Mucosa of descending colon (tissue), 3 donors: ENCODE results near the gene PTGIS. TPM values are rescaled to one million over a fixed set of nuclear protein-coding genes. Genes with fewer than 3 reads are reported as not detected.

Experiments
- ATAC-seq: fragments of 200-7000 bp; cut with Tn5 transposase; one replicate; pipeline ENCODE4 v1.9.1; 2020; ENCODE audit warnings: mild to moderate bottlenecking, moderate library complexity
- DNase-seq, 3 donors: peaks; one replicate each; pipeline ENCODE4 v3.0.0-alpha.2; 2020
- H3K36me3 ChIP-seq: fragments of 200-600 bp; one replicate; pipeline ENCODE4 v1.8.0; 2021; ENCODE audit warnings: low read depth, mild to moderate bottlenecking
- H3K4me1 ChIP-seq: fragments of 200-600 bp; one replicate; pipeline ENCODE4 v1.8.0; 2021; ENCODE audit warnings: low read depth, mild to moderate bottlenecking
- H3K4me3 ChIP-seq: fragments of 200-600 bp; one replicate; pipeline ENCODE4 v1.8.0; 2021; ENCODE audit warnings: mild to moderate bottlenecking
- H3K9me3 ChIP-seq: fragments of 200-600 bp; one replicate; pipeline ENCODE4 v1.8.0; 2021; ENCODE audit warnings: mild to moderate bottlenecking
- CTCF ChIP-seq: fragments of 200-600 bp; IDR thresholded peaks from one replicate; pipeline ENCODE4 v1.8.0; 2022; ENCODE audit warnings: antibody characterized with exemption, mild to moderate bottlenecking
- intact Hi-C, 2 donors: fragments of 100-400 bp; cut with DNase I in 1 of 2; cut with micrococcal nuclease in 1 of 2; formaldehyde crosslinking; loops; one replicate each; pipeline versions ENCODE4 v1.11.0 to v1.11.1; 2022; cut with DNase I, micrococcal nuclease
- total RNA-seq, 3 donors: library from RNA; stranded (reverse); fragmentation: NEBNext Ultra II Directional in 2 of 3; extraction: Animal tissue kit (Norgen Biotek cat#: 25700) in 2 of 3; gene quantifications; one replicate each; pipeline versions ENCODE4 v1.2.1 to v1.2.4, GENCODE V29; 2021 to 2023
- donor health status: DM: no; HTN: no; CAD: no; lungs with moderate emphysema.
- donor health status: DM: no; HTN: no; CAD: no.
- donor health status: DM: no; HTN: yes; CAD: no.

The PTGIS gene
- total RNA-seq, 3 donors from 2014 or later = 3.8 to 45.8 (median 12.3) TPM

GRCh38 chr20:49582413-49583334 is 14.7 kb upstream of the PTGIS start:
- ATAC-seq (no peak), DNase-seq (no peak)
- Histone ChIP-seq H3K4me3 (no peak overlapping the region), H3K9me3 (peaks cover 3% of the 10 kb centered on the region), H3K36me3 (no peaks in the 10 kb centered on the region), H3K4me1 (no peaks in the 10 kb centered on the region)
- no peak for TF ChIP-seq CTCF
- intact Hi-C loops = no loop called here

- Histone ChIP-seq H3K9me3 (peaks cover 3% of the 10 kb centered on the region), H3K4me3 (no peak overlapping the region), H3K4me1 (no peaks in the 10 kb centered on the region), H3K36me3 (no peaks in the 10 kb centered on the region)
- no peak for TF ChIP-seq CTCF
- intact Hi-C loops = no loop called here
- ATAC-seq (no peak), DNase-seq (no peak)
Measured at GRCh38 chr20:49581482-49581881, 13.5 kb upstream of the PTGIS start.

GRCh38 chr20:49580813-49581174 is 12.9 kb upstream of the PTGIS start:
- H3K36me3 ChIP-seq = no peaks in the 10 kb centered on the region
- TF ChIP-seq CTCF = no peak
- no peak overlapping the region for H3K4me3 ChIP-seq
- intact Hi-C loops = no loop called here
- peaks cover 3% of the 10 kb centered on the region for H3K9me3 ChIP-seq
- no peak for DNase-seq
- no peaks in the 10 kb centered on the region for H3K4me1 ChIP-seq
- no peak for ATAC-seq

GRCh38 chr20:49579874-49580812 is 12.2 kb upstream of the PTGIS start:
- intact Hi-C loops = no loop called here

More at GRCh38 chr20:49579874-49580812, 12.2 kb upstream of the PTGIS start:
- H3K4me3 ChIP-seq = no peak overlapping the region
- no peak for TF ChIP-seq CTCF
- no peaks in the 10 kb centered on the region for H3K36me3 ChIP-seq
- ATAC-seq = no peak
- no peaks in the 10 kb centered on the region for H3K4me1 ChIP-seq
- no peak for DNase-seq
- H3K9me3 ChIP-seq = peaks cover 3% of the 10 kb centered on the region
